Dedifferentiated amniotic fluid mesenchymal stem cell (primary cell): Measurements from ENCODE around the gene LETM1.

Experiments used
- DNase-seq: peaks from one replicate; pipeline ENCODE4 v3.0.0-alpha.2; 2016; ENCODE audit errors: extremely low spot score

LETM1 gene

GRCh38 chr4:1778642-1779392, 77.1 kb downstream of the LETM1 start:
- DNase-seq, result no peak

- peak; percentile 28 for DNase-seq
Measured at GRCh38 chr4:1777822-1778641, 77.9 kb downstream of the LETM1 start.

GRCh38 chr4:1776521-1777161, 79.3 kb downstream of the LETM1 start:
- no peak for DNase-seq

GRCh38 chr4:1775731-1776500, 80.0 kb downstream of the LETM1 start:
- DNase-seq, result no peak

- DNase-seq, result no peak
Measured at GRCh38 chr4:1773754-1774153, 82.2 kb downstream of the LETM1 start.

GRCh38 chr4:1772853-1773538, 83.0 kb downstream of the LETM1 start:
- no peak for DNase-seq

GRCh38 chr4:1771555-1772305, 84.2 kb downstream of the LETM1 start:
- DNase-seq, result no peak

GRCh38 chr4:1770791-1771231, 85.1 kb downstream of the LETM1 start:
- DNase-seq, result no peak

GRCh38 chr4:1770245-1770644, 85.7 kb downstream of the LETM1 start:
- DNase-seq, result no peak

GRCh38 chr4:1769692-1770091, 86.3 kb downstream of the LETM1 start:
- no peak for DNase-seq

GRCh38 chr4:1768367-1769034, 87.5 kb downstream of the LETM1 start:
- no peak for DNase-seq

GRCh38 chr4:1767770-1768366, 88.1 kb downstream of the LETM1 start:
- no peak for DNase-seq

GRCh38 chr4:1767061-1767769, 88.7 kb downstream of the LETM1 start:
- DNase-seq, result no peak

- no peak for DNase-seq
Measured at GRCh38 chr4:1766106-1767060, 89.6 kb downstream of the LETM1 start.

GRCh38 chr4:1765409-1766072, 90.4 kb downstream of the LETM1 start:
- no peak for DNase-seq

GRCh38 chr4:1764670-1765069, 91.3 kb downstream of the LETM1 start:
- DNase-seq, result no peak

- DNase-seq, result peak; percentile 27
Measured at GRCh38 chr4:1763550-1764080, 92.3 kb downstream of the LETM1 start.
